Measurements from ENCODE around the gene CCDC191.

DNA sequence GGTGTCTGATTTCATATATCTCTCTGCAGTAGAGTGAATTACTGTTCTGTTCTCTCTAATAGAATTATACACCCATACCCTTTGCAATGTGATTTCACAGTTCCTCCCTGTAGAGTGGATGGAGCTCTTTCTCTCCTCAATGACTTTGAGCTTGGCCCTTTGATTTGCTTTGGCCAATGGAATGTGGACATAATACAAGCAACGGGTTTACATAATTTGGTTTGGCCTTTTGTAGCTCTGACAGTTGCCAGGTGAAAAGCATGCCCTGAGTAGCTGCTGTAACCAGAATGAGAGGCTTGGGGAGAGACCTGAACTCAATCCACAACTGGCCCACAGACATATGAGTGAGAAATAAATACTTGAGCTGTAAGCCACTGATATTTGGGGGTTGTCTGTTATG, 76.4 kb downstream of the CCDC191 start:
- TF ChIP-seq, protein P1, sequence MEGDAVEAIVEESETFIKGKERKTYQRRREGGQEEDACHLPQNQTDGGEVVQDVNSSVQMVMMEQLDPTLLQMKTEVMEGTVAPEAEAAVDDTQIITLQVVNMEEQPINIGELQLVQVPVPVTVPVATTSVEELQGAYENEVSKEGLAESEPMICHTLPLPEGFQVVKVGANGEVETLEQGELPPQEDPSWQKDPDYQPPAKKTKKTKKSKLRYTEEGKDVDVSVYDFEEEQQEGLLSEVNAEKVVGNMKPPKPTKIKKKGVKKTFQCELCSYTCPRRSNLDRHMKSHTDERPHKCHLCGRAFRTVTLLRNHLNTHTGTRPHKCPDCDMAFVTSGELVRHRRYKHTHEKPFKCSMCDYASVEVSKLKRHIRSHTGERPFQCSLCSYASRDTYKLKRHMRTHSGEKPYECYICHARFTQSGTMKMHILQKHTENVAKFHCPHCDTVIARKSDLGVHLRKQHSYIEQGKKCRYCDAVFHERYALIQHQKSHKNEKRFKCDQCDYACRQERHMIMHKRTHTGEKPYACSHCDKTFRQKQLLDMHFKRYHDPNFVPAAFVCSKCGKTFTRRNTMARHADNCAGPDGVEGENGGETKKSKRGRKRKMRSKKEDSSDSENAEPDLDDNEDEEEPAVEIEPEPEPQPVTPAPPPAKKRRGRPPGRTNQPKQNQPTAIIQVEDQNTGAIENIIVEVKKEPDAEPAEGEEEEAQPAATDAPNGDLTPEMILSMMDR (IDR thresholded peaks at IDR 0.05), result no peak
- no peak for TF ChIP-seq POLR2A (IDR thresholded peaks at IDR 0.05)

Measured in thyroid gland (tissue), 4 donors.